B cell (primary cell): ENCODE measurements around the gene STXBP1. TPM values are rescaled to one million over a fixed set of nuclear protein-coding genes. Genes with fewer than 3 reads are reported as not detected.
A peak's percentile ranks its signal among the peaks of the same experiment; 100 is the strongest.

ENCODE experiments used
- ATAC-seq: fragments of 200-7000 bp; cut with Tn5 transposase; one replicate; pipeline ENCODE4 v1.10.0; 2021; ENCODE audit warnings: low read depth, mild to moderate bottlenecking, moderate number of reproducible peaks, moderate library complexity
- CTCF ChIA-PET: fragments of 350-600 bp; sonication (Branson Sonifier 250); formaldehyde crosslinking; loops from one replicate; lab custom pipeline; 2021; ENCODE audit warnings: antibody characterized with exemption, inconsistent platforms; lab: Charles Lee
- POLR2A ChIA-PET: fragments of 350-600 bp; sonication (Branson Sonifier 250); formaldehyde crosslinking; loops from one replicate; lab custom pipeline; 2021; ENCODE audit warnings: antibody characterized with exemption; lab: Charles Lee
- DNase-seq: peaks from one replicate; pipeline ENCODE4 v3.0.0; 2013
- H2AFZ ChIP-seq: 2 replicates; pipeline ENCODE4 v1.6.1; 2012; ENCODE audit warnings: mild to moderate bottlenecking, low read depth, low read length; ENCODE audit not compliant: insufficient read depth, poor library complexity, severe bottlenecking
- H3K27ac ChIP-seq, 2 donors: 1 replicate in 1 of 2; 2 replicates in 1 of 2; pipeline ENCODE4 v1.5.1; 2012 to 2013; ENCODE audit warnings: low read length in 2 of 2, mild to moderate bottlenecking in 2 of 2, moderate library complexity in 1 of 2
- H3K27me3 ChIP-seq, 4 experiments: fragments of 200-600 bp in 1 of 4; sonication (generic) in 1 of 4; replicated peaks in 1 of 4; 1 replicate in 2 of 4; 2 replicates in 2 of 4; pipeline versions ENCODE4 v1.6.1 to v1.7.0; 2013 to 2016; ENCODE audit warnings: low read length in 3 of 4, mild to moderate bottlenecking in 2 of 4, mixed read lengths in 1 of 4, moderate library complexity in 1 of 4; ENCODE audit not compliant: insufficient read depth in 4 of 4, control insufficient read depth in 3 of 4; ENCODE audit errors: control extremely low read depth in 1 of 4
- H3K36me3 ChIP-seq, 2 experiments: replicated peaks in 1 of 2; 1 replicate in 1 of 2; 2 replicates in 1 of 2; pipeline versions ENCODE4 v1.6.1 to v1.7.1; 2013; ENCODE audit warnings: low read length in 1 of 2; ENCODE audit not compliant: insufficient read depth in 2 of 2, control insufficient read depth in 1 of 2; ENCODE audit errors: control extremely low read depth in 1 of 2, extremely low read depth in 1 of 2
- H3K4me1 ChIP-seq, 2 donors: fragments of 200-600 bp in 1 of 2; sonication (generic) in 1 of 2; 1 replicate in 1 of 2; 2 replicates in 1 of 2; pipeline versions ENCODE4 v1.5.1 to v1.6.1; 2013 to 2017; ENCODE audit warnings: low read length in 2 of 2; ENCODE audit not compliant: control insufficient read depth in 2 of 2, insufficient read depth in 2 of 2
- H3K4me2 ChIP-seq: replicated peaks from 2 replicates; pipeline ENCODE3; 2012; ENCODE audit warnings: mild to moderate bottlenecking, low read depth, low read length; ENCODE audit not compliant: poor library complexity, severe bottlenecking
- H3K4me3 ChIP-seq, 5 experiments: fragments of 200-600 bp in 1 of 5; sonication (generic) in 1 of 5; 1 replicate in 3 of 5; 2 replicates in 2 of 5; pipeline versions ENCODE4 v1.5.1 to v1.7.0; 2011 to 2016; ENCODE audit warnings: low read length in 4 of 5, mild to moderate bottlenecking in 4 of 5, low read depth in 2 of 5, control low read depth in 1 of 5, moderate library complexity in 1 of 5; ENCODE audit not compliant: insufficient read depth in 1 of 5; ENCODE audit errors: control extremely low read depth in 1 of 5, extremely low read depth in 1 of 5
- H3K79me2 ChIP-seq: fragments of 200-600 bp; sonication (generic); one replicate; pipeline ENCODE4 v1.6.0; 2016; ENCODE audit warnings: low read length; ENCODE audit not compliant: control insufficient read depth, insufficient read depth
- H3K9ac ChIP-seq: fragments of 200-600 bp; sonication (generic); 2 replicates; pipeline ENCODE4 v1.6.1; 2017; ENCODE audit warnings: mild to moderate bottlenecking, low read length, moderate library complexity
- H3K9me3 ChIP-seq, 3 donors: one replicate each; pipeline versions ENCODE4 v1.6.1 to v1.7.1; 2013; ENCODE audit warnings: low read length in 2 of 3; ENCODE audit not compliant: control insufficient read depth in 2 of 3, insufficient read depth in 1 of 3; ENCODE audit errors: control extremely low read depth in 1 of 3
- H4K20me1 ChIP-seq: 2 replicates; pipeline ENCODE4 v1.6.0; 2012; ENCODE audit warnings: mild to moderate bottlenecking, low read length; ENCODE audit not compliant: insufficient read depth, control insufficient read depth, poor library complexity, severe bottlenecking
- H3K27ac Mint-ChIP-seq: one replicate; pipeline ENCODE4 v1.8.0; 2021; ENCODE audit warnings: mixed read lengths
- H3K27me3 Mint-ChIP-seq: one replicate; pipeline ENCODE4 v1.8.0; 2021; ENCODE audit warnings: mixed read lengths
- H3K4me1 Mint-ChIP-seq: one replicate; pipeline ENCODE4 v1.8.0; 2021; ENCODE audit warnings: mixed read lengths
- H3K4me3 Mint-ChIP-seq: one replicate; pipeline ENCODE4 v1.8.0; 2021; ENCODE audit warnings: mixed read lengths
- H3K9me3 Mint-ChIP-seq: one replicate; pipeline ENCODE4 v1.8.0; 2022; ENCODE audit warnings: mixed read lengths; ENCODE audit not compliant: insufficient read depth
- CTCF ChIP-seq: fragments of 200-600 bp; IDR thresholded peaks from one replicate; pipeline ENCODE4 v1.8.0; 2022; ENCODE audit warnings: antibody characterized with exemption, mild to moderate bottlenecking
- EZH2 ChIP-seq: IDR thresholded peaks from 2 replicates; pipeline ENCODE4 v1.6.1; 2012; ENCODE audit warnings: borderline replicate concordance, low read depth, mild to moderate bottlenecking, moderate library complexity, low read length; ENCODE audit not compliant: insufficient read depth, poor library complexity, severe bottlenecking
- WGBS: methylation state at CpG from one replicate; pipeline ENCODE4 v1.1.5; 2013; ENCODE audit warnings: missing lambda C conversion rate; ENCODE audit not compliant: insufficient coverage; 5-methylcytosine and 5-hydroxymethylcytosine counted together
- intact Hi-C: fragments of 100-400 bp; cut with micrococcal nuclease; formaldehyde crosslinking; loops from one replicate; pipeline ENCODE4 v1.10.0; 2022
- polyA plus RNA-seq: library from polyadenylated mRNA; depleted of rRNA; stranded (reverse); fragments of >200 nt; gene quantifications from 2 replicates; pipeline ENCODE4 v1.2.3, GENCODE V29; 2012
- total RNA-seq, 2 donors: library from RNA; stranded (reverse); fragments of 120-200 nt in 1 of 2; gene quantifications; 1 replicate in 1 of 2; 2 replicates in 1 of 2; pipeline versions ENCODE4 v1.2.3 to v1.2.4, GENCODE V29; 2013 to 2022

STXBP1 gene
- total and polyA plus RNA-seq, 2 donors (not counting 1 experiment from before 2014, with no cell fraction given) = 0.62 TPM; not detected in 1

GRCh38 chr9:127734247-127734746, 122.2 kb downstream of the STXBP1 start:
- Histone ChIP-seq H3K4me2 (peak overlapping the region; percentile 89), H3K36me3 (peaks cover 0 to 28% of the 10 kb centered on the region in 2 experiments), H3K4me1 (peaks cover 11 to 16% of the 10 kb centered on the region in 2 donors), H3K79me2 (peaks cover 5% of the 10 kb centered on the region), H3K9ac (peak overlapping the region; percentile 74), H3K4me3 (peak overlapping the region in 4 of 5 experiments; percentile 45 to 76 (median 64)), H2AFZ (peak overlapping the region; percentile 86), H3K27ac (peak overlapping the region; percentile 65 to 96), H4K20me1 (peaks cover 5% of the 10 kb centered on the region), H3K27me3 (no peaks in the 10 kb centered on the region), H3K9me3 (no peaks in the 10 kb centered on the region)
- Mint-ChIP-seq H3K4me1 (peaks cover 16% of the 10 kb centered on the region), H3K27me3 (no peaks in the 10 kb centered on the region), H3K27ac (peak overlapping the region; percentile 88), H3K9me3 (no peaks in the 10 kb centered on the region), H3K4me3 (peak overlapping the region; percentile 85)
- TF ChIP-seq EZH2 = no peak
- TF ChIP-seq CTCF = peak; percentile 80
- ChIA-PET POLR2A (interaction anchor here (0.8 to 2.6 kb wide), 11 partner anchors 19 to 283 kb away, joined by 3 to 39 read pairs (median 9); partner anchors contain the start of genes CDK9, LRSAM1, PTRH1 and RPL12), CTCF (interaction anchor here (0.6 to 4.3 kb wide), 55 partner anchors 9 to 914 kb away, joined by 3 to 109 read pairs (median 6); partner anchors contain the start of genes CDK9, CFAP157, ENG and FPGS)
- ATAC-seq = no peak
- intact Hi-C loops = loop anchor here (1.0 kb wide), 2 partner anchors 144 to 165 kb away; a partner anchor contains a TSS
- 73% methylated on average over 22 of the region's 22 CpGs for WGBS
- DNase-seq = no peak
